ENCODE results near the gene CATSPERD.

GRCh38 chr19:5785423-5785822 is 65.0 kb downstream of the CATSPERD start:
- TF ChIP-seq SIN3A (IDR thresholded peaks at IDR 0.05; ENCODE audit: borderline replicate concordance, insufficient read depth, low read length), result no peak
- TF ChIP-seq REST (IDR thresholded peaks at IDR 0.05; ENCODE audit: insufficient read depth in 1 of 2, low read depth in 2 of 2, low read length in 2 of 2), result no peak
- TF ChIP-seq POLR2AphosphoS5 (IDR thresholded peaks at IDR 0.05; ENCODE audit: low read depth, low read length), result no peak
- no peak for TF ChIP-seq TAF1 (IDR thresholded peaks at IDR 0.05; ENCODE audit: borderline replicate concordance, insufficient read depth, low read length)
